Activated naive CD4-positive, alpha-beta T cell treated with anti-CD3 and anti-CD28 coated beads, Interleukin-2, amount 50 U/mL, for 16 hours (primary cell): Measurements from ENCODE around the gene GATA2.

Experiments used
- DNase-seq: peaks from one replicate; pipeline ENCODE4 v3.0.0-alpha.2; 2020

GATA2 gene

GRCh38 chr3:128432301-128432970 is 60.6 kb downstream of the GATA2 start:
- no peak for DNase-seq

DNA sequence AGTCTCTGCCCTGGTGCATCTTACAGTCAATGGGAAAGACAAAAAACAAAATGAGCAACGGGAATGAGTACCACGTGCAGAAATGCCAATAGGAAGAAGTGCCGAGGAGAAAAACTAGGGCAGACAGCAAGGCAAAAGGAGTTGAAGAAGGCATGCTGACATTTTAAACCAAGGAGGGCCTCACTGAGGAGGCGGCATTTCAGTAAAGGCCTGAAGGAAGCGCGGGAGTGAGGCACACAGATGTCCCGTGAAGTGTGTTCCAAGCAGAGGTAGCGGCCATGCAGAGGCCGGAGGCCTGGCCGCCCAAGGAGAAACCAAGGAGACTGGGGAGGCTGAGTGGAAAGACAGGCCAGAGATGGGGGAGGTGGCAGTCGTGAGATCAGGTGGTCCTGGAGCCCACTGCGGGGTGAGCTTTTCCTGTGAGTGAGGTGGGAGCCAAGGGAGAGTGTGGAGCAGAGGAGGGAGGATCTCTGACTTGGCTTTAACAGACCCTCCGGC is 61.1 kb downstream of the GATA2 start:
- no peak for DNase-seq

- DNase-seq = no peak
Observed at GRCh38 chr3:128430731-128431130, 62.3 kb downstream of the GATA2 start.

DNA sequence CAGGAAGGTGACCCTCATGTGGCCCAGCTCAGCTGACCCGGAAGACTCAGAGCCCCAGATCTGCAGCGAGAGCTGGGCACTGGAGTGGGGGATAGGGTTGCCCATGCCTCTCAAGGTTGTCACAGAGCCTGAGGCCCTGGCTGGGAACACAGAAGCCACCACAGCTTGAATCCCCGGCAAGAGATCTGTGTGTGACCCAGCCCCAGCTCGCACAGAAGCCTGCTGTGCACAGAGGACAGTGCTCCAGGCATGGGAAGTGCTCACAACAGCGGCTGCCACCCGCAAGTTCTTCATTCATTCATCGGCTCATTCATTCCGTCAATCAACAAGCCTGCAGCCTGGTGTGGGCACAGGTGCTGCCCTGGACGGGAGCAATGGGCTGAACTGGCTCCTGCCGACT is 62.7 kb downstream of the GATA2 start:
- DNase-seq = no peak

- no peak for DNase-seq
Observed at GRCh38 chr3:128429751-128430150, 63.2 kb downstream of the GATA2 start.
